GM12801 (cell line): ENCODE data around the gene TMEM233.

Experiments
- TF ChIP-seq, protein P1 (sequence below): IDR thresholded peaks from one replicate; pipeline ENCODE4 v1.5.1; 2011; ENCODE audit warnings: control low read depth; ENCODE audit not compliant: insufficient read length; ENCODE audit errors: extremely low read depth

The TMEM233 gene

DNA sequence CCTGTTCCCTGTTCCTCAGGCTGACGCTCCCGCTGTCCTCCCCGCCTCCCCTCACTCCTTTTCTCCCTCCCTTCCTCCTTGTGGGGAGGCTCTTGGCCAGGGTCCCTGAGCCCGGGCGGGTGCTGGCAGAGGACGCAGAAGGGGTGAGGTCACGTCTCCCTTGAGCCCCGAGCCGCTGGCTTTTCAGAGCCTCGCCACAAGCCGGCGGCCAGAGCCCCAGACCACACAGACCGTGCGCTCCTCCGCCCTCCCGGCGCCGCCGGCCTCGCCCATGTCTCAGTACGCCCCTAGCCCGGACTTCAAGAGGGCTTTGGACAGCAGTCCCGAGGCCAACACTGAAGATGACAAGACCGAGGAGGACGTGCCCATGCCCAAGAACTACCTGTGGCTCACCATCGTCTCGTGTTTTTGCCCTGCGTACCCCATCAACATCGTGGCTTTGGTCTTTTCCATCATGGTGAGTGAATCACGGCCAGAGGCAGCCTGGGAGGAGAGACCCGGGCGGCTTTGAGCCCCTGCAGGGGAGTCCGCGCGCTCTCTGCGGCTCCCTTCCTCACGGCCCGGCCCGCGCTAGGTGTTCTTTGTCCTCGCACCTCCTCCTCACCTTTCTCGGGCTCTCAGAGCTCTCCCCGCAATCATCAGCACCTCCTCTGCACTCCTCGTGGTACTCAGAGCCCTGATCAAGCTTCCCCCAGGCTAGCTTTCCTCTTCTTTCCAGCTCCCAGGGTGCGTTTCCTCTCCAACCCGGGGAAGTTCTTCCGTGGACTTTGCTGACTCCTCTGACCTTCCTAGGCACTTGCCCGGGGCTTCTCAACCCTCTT, at the start of gene TMEM233:
Gene TMEM233, plus strand, starts transcription at position 197 of the 821 bp plus-strand sequence. Its CDS starts 75 bp downstream, at position 272.
- TF ChIP-seq, protein P1, sequence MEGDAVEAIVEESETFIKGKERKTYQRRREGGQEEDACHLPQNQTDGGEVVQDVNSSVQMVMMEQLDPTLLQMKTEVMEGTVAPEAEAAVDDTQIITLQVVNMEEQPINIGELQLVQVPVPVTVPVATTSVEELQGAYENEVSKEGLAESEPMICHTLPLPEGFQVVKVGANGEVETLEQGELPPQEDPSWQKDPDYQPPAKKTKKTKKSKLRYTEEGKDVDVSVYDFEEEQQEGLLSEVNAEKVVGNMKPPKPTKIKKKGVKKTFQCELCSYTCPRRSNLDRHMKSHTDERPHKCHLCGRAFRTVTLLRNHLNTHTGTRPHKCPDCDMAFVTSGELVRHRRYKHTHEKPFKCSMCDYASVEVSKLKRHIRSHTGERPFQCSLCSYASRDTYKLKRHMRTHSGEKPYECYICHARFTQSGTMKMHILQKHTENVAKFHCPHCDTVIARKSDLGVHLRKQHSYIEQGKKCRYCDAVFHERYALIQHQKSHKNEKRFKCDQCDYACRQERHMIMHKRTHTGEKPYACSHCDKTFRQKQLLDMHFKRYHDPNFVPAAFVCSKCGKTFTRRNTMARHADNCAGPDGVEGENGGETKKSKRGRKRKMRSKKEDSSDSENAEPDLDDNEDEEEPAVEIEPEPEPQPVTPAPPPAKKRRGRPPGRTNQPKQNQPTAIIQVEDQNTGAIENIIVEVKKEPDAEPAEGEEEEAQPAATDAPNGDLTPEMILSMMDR, result no peak

DNA sequence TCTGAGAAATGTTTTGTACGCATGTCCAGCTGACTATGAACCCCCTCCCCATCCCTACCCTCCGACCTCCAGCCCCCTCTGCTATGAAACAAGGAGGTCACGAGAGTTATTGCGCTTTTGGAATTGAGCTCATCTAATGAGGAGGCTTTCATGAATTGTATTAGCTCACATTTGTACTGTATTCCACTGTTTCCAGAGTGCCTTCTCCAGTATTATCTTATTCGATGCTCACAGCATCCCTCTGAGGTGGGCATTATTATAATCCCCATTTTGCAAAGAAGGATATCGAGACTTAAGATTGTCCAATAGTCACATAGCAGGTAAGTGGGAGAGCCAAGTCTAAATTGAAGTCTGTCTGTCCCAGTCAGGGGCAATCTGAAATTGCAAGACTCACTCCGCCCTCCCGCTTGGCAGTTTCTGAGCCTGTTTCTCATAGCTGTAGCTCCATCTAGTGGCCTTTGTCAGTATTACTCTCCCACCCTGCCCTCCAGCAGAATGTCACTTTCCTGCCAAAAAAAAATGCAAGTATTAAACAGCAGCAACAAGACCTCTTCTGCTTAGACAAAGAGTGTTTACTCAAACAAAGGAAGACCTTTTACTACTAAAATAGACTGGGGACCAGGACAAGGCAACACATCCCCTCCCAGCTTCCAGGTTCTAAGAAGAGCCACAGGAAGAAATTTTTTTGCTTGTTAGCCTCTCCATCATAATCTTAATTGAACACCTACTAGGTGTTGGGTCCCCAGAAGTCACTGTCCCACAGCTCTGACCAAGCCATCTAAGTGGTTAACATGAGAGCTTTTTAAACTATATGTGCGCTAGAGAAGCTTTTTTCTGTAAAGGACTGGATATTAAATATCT, 48.6 kb upstream of the TMEM233 start:
- TF ChIP-seq, protein P1, result no peak

DNA sequence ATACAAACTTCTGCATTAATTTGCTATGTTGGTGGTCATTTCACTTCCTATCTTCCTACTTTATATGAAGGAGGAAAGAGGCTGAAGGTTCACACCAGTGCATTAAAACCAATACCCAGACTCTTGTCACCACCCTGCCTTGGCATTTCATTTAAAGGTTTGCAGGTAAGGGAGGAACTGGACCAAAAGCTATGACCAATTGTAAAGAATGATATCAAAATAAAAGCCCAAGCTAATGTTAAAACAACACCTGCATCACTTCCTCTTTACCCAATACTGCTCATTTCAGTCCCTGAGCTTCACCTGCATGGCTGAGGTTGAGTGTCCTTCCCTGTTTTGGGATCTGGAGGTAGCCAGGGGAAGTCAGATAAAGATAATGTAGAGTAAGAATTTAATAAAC, 47.2 kb upstream of the TMEM233 start:
- TF ChIP-seq, protein P1, result no peak

DNA sequence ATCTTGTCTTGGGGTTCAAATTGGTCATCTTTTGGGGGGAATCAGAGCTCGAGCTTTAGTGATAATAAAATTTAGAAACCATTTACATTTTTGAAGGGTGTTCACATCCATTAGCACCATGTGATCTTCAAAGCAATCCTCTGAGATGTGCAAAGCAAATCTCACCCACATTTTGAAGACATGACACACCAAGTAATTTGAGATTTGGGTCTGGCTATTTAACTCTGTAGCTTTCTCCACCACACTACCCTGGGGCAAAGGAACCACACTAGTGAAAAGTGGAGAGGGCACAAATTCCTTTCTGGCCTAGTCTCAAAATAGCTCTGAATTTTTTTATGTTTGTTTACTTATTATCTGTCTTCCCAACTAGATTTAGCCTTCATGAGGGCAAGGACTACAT, 46.6 kb upstream of the TMEM233 start:
- TF ChIP-seq, protein P1, result no peak

DNA sequence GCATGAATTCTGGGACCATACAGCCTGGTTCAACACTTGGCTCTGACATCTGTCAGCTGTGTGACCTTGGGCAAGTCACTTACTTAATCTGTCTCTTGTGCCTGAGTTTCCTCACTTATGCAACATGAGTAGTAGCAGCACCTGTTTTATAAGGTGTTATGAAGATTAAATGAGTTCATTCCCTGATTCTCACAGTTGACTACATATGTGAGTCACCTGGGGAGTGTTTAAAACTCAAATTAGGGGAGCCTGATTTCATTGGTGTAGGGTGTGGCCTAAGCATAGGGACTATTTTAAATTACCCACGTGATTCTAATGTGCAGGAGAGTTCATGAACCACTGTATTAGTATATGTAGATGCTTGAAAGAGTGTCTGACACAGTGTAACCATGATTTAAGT, 36.7 kb upstream of the TMEM233 start:
- TF ChIP-seq, protein P1, result no peak

DNA sequence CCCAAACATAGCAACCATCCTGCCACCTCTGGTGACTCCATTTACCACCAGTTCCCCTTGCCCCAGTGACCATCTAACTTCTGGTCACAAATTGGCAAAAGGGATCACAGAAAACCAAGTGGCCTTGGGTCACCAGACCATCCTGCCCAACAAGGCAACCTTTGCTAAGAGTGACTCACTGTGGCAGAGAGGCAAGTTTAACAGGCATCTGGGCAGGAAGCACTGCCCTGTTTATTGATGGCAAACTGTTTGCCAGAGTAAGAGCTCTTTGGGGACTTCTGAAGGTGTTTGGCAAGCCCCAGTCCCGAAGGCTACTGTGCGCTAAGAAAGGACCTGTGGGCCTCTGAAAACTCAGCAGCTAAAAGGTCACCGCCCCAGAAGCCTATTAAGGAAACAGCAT, 28.2 kb upstream of the TMEM233 start:
- TF ChIP-seq, protein P1, result no peak

DNA sequence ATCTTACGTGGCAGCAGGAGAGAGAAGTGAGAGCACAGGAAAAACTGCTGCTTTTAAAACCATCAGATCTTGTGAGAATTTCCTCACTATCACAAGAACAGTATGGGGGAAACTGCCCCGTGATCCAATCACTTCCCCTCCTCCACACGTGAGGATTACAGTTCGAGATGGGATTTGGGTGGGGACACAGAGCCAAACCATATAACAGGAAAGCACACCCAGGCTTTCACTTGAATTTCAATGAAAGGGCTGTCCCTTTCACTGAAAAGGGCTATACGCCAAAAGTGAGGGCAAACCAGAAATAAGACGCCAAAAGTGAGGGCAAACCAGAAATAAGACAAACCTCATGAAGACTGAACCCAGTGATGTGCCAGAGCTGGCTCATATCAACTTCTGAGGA, 22.8 kb upstream of the TMEM233 start:
- TF ChIP-seq, protein P1, result no peak
